ENCODE measurements around the gene CACNA2D1.
"Not testable (repeated sequence)": the region's sequence is repeated elsewhere in the genome, so short reads cannot be mapped to it uniquely, and the experiment has no call there.

Gene CACNA2D1

GRCh38 chr7:82389876-82390275 lies 53.7 kb downstream of the CACNA2D1 start:
- DNase-seq: no peak

- DNase-seq: no peak
Observed at GRCh38 chr7:82388138-82388537, 55.4 kb downstream of the CACNA2D1 start.

DNA sequence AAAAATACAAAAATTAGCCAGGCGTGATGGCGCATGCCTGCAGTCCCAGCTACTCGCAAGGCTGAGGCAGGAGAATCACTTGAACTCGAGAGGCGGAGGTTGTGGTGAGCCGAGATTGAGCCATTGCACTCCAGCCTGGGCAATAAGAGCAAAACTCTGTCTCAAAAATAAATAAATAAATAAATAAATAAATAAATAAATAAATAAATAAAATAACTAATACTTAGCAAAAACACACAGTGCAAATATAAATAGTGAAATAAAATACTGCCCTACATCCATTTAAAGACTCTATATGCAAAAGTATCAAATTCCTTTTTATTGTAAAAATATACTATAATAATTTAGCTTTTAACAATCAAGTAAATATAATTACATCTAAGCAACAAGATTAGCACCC lies 57.0 kb downstream of the CACNA2D1 start:
- not testable (repeated sequence) for DNase-seq

GRCh38 chr7:82384779-82385178 lies 58.8 kb downstream of the CACNA2D1 start:
- DNase-seq: no peak

DNA sequence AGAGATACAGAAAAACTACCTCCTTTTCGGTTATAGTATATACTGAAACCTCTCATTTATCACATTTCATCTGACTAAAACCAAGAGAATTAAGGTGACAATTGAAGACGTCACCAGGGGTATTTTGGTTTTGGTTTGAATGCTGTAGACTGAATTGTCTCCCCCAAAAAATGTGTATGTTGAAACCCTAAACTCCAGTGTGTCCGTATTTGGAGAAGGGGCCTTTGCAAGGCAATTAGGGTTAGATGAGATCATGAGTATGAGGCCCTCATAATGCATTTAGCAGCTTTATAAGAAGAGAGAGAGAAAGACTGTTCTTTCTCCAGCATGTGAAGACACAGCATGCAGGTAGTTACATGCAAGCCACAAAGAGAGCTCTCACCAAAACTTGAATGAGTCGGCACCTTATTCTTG lies 59.5 kb downstream of the CACNA2D1 start:
- no peak for DNase-seq

GRCh38 chr7:82382276-82382675 lies 61.3 kb downstream of the CACNA2D1 start:
- DNase-seq: no peak

DNA sequence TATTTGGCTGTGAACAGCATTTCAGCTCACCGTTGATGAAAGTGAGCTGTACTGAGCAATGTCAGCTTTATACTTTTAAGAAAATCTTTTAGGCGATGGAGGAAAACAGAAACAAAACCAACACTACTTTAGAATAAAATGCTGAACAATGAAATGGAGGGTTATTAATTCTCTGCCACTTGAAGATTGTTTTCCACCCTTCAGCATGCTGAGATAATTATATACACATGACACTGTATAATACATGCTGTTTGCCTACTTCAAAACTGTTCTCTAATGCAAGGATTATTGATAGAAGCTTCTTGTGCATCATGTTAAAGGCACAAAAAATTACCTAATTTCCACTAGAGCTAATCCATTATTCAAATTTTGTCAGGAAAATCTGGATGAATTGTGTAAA lies 66.8 kb downstream of the CACNA2D1 start:
- DNase-seq: no peak

GRCh38 chr7:82375713-82376112 lies 67.9 kb downstream of the CACNA2D1 start:
- DNase-seq: no peak

DNA sequence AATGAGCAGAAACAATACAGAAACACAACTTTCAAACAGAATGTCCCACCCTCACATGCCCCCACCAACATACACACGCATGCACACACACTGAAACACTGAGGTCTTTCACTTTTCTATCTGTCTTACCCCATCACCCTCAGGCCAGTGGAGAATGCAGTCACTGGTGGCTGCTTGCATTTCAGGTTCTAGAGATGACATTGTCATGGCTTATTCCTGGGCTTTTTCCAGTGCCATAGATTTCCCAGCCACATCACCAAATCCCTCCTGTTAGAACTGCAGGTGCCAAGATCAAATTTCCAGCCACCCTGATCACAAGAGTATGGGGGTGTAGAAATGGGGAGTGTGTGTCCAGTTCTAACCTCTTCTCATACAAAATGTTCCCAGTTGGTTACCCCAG lies 68.4 kb downstream of the CACNA2D1 start:
- DNase-seq: no peak

- DNase-seq: no peak
Observed at GRCh38 chr7:82373926-82374635, 69.5 kb downstream of the CACNA2D1 start.

DNA sequence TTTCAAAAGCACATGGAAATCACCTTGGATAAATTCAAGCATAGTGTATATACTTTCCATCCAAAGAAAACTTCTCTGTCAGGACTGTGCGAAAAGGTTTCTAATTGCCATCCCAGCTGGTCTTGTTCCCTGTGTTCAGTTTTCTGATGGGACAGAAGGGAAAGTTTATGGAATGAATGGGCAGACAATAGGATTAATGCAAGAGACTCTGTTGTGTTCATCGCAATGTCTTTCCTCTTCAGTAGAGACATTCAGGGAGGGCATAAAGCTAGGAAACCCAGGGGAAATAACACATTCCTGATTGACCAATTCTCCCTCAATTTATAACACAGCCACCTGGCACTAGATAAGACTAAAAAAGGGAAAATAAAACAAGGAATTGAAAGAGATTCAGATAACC lies 78.9 kb downstream of the CACNA2D1 start:
- no peak for DNase-seq

- no peak for DNase-seq
Observed at GRCh38 chr7:82364048-82364447, 79.5 kb downstream of the CACNA2D1 start.

DNA sequence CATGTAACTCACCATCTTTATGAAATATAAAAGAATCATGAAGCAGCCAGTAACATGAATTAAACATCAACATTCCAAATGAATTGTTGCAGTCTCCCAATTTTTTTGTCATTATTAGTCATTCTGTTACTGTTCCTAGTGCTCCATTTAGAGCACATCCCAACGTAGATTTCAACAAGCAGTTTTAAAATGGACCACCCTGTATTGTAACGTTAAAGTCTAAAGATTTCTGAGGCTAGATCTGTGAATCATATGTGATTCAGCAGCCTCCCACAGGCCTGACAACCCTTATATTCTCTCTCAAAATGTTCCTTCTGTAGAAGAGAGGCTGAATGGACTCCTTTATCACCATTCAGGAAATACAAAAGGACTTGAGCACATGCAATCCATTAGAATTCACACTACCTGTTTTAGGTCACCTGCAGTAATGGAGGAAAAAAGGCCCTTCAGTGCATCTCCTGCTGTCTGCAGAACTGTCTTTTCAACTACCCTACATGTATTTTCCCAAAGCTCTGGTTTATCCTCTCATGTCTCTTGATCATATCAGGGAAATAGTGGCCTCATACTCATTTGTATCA lies 81.4 kb downstream of the CACNA2D1 start:
- no peak for DNase-seq

GRCh38 chr7:82360591-82361368 lies 82.8 kb downstream of the CACNA2D1 start:
- no peak for DNase-seq

GRCh38 chr7:82359426-82359825 lies 84.2 kb downstream of the CACNA2D1 start:
- no peak for DNase-seq

GRCh38 chr7:82358923-82359322 lies 84.7 kb downstream of the CACNA2D1 start:
- no peak for DNase-seq

DNA sequence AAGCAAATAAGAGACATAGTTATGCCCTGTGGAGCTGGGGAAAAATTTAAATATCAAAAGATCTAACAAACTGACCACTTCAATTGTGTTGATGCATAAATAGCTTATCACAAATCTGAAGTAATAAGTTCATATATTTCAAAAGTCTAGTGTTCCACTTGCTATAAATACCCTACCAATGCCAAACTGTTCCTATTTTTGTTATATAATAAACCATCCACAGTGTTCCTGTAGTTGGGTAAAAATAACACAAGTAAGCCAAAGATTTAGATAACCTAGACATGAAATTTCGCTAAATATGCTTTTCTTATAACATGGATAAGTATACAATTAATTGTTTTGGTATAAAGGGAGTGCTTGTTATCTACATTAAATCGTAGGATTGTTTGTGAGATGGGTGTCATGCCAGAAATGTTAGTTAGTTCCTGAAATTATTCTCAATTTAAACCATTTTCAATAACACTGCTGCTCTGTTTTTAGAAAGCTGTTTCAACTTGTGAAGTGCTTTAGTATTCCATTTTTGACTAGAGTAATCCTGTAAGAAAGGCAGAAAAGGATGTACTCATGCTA lies 85.5 kb downstream of the CACNA2D1 start:
- no peak for DNase-seq

- no peak for DNase-seq
Observed at GRCh38 chr7:82348251-82348650, 95.3 kb downstream of the CACNA2D1 start.

DNA sequence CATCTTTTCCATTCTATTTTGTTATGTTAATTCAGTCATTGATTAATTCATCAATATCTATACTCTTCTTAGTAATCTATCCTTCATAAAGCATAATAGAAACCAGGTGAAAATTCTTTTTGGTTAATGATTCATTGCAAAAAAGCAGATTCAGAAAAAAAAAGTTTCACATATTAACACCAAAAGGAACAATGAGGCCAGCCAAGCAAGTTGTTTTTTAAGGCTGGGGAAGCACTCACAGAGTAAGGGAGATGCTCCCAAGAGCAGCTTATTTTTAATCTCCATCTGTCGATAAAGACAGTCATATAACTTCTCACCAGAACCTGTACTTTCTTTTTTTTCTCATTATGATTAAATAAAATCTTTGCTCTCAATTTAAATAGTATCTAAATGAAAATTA lies 95.8 kb downstream of the CACNA2D1 start:
- no peak for DNase-seq

DNA sequence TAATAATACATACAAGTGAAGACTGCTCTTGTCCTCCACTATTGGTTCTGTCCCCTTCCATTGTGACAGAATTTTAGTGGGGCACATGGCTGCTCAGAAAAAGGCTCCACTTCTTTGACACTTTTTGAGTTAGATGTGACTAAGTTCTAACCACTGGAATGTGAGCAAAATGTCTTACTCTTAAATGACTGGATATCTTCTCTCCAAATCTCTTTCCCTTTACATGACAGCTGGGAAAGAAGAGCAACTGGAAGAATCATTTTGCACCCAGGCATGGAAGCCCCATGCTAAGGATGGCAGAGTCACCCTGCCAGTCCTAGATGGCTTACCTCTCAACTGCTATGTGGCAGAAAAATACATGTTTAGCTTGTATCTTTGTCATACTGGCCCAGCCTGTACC lies 97.7 kb downstream of the CACNA2D1 start:
- DNase-seq: no peak

DNA sequence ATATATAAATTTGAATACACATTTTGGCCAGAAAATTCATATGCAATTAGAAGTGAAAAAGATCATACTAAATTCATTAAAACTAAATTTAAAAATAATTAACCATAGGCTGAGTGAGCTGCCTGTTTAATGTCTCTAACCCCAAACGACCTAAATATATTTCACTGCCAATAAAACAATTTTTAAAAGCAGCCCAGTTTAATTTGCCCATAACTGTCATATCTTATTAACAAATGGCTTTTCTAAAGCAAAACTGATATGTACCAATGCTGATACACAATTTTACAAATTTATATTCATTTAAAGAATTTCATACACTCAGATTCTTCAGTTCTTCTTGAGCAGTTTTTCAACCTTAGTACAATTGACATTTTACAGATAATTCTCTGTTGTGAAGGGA lies 99.9 kb downstream of the CACNA2D1 start:
- no peak for DNase-seq

- DNase-seq: no peak
Observed at GRCh38 chr7:82339958-82340357, 103.6 kb downstream of the CACNA2D1 start.

DNA sequence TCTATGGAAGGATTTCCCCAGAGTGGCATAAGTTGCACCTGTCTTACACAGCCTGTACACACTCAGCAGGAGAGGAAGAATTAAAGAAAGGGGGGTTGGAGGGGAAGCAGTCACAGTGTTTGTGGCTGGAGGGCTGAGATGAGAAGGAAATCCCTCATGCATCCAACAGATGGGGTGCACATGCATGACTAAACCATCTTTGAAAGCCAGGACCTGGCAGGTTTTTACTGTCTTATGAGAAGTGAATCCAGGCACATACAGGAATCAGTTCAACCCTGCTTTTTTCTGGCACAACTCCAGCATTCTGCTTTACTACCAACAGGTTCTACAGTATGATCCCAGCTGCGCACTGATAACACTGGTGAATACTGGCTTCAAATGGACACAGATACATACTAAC lies 107.7 kb downstream of the CACNA2D1 start:
- no peak for DNase-seq

- DNase-seq: no peak
Observed at GRCh38 chr7:82335001-82335400, 108.6 kb downstream of the CACNA2D1 start.
